Esophagus (tissue), 2 donors: ENCODE measurements around the gene DNAJC8. TPM values are rescaled to one million over a fixed set of nuclear protein-coding genes. Genes with fewer than 3 reads are reported as not detected.

Experiments used
- H3K27ac ChIP-seq, 2 donors: one replicate each; pipeline ENCODE4 v1.5.1; 2013; ENCODE audit warnings: low read depth in 2 of 2, mild to moderate bottlenecking in 2 of 2, inconsistent platforms in 1 of 2, low read length in 1 of 2, moderate library complexity in 1 of 2
- H3K27me3 ChIP-seq, 2 donors: one replicate each; pipeline ENCODE4 v1.6.1; 2013; ENCODE audit warnings: low read length in 2 of 2, control low read depth in 1 of 2, mild to moderate bottlenecking in 1 of 2; ENCODE audit not compliant: insufficient read depth in 2 of 2, control insufficient read depth in 1 of 2
- H3K36me3 ChIP-seq, 2 donors: one replicate each; pipeline ENCODE4 v1.6.1; 2013; ENCODE audit warnings: low read length in 1 of 2; ENCODE audit not compliant: control insufficient read depth in 2 of 2, insufficient read depth in 2 of 2
- H3K4me1 ChIP-seq, 2 donors: one replicate each; pipeline ENCODE4 v1.6.1; 2013; ENCODE audit warnings: low read length in 1 of 2; ENCODE audit not compliant: control insufficient read depth in 2 of 2, insufficient read depth in 2 of 2
- H3K4me3 ChIP-seq, 2 donors: one replicate each; pipeline ENCODE4 v1.5.1; 2013; ENCODE audit warnings: low read length in 2 of 2, mild to moderate bottlenecking in 2 of 2, low read depth in 1 of 2, moderate library complexity in 1 of 2
- H3K9me3 ChIP-seq, 2 donors: one replicate each; pipeline ENCODE4 v1.6.1; 2013; ENCODE audit warnings: mild to moderate bottlenecking in 2 of 2, low read depth in 1 of 2, low read length in 1 of 2, moderate library complexity in 1 of 2; ENCODE audit not compliant: control insufficient read depth in 2 of 2, insufficient read depth in 1 of 2
- WGBS, 2 donors: extraction: QIAGEN DNeasy Blood & Tissue Kit; methylation state at CpG; one replicate each; pipeline ENCODE4 v1.1.7; 2013; 5-methylcytosine and 5-hydroxymethylcytosine counted together
- polyA plus RNA-seq, 2 donors: library from polyadenylated mRNA; stranded (reverse); fragments of 200-250 nt; gene quantifications; one replicate each; pipeline ENCODE4 v1.2.3, GENCODE V29; 2013
- donor health status: healthy with polysubstance abuse.
- donor health status: Bipolar disorder and iron deficiency.

Gene DNAJC8
- polyA plus RNA-seq, 2 donors: 39.8 to 57.4 TPM

DNA sequence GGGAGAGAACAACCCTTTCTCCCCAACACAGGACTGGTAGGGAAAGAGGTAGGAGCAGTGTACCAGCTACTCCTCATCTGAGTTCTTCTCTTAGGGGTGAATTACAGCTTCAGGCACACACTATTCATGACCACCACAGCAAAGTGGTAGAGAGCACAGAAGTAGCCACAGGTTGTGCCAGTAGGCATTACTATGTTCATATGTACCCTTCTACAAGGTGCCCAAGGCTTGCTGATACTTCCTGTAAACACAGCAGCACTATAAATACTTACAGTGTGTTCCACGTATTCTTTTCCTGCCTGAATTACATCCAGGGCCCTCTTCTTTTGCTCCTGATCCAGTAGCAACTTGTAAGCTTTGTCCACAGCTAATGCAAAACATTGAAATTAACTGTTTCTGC, 23.1 kb downstream of the DNAJC8 start:
- H3K27ac ChIP-seq: no peak overlapping the region
- no peaks in the 10 kb centered on the region for H3K4me1 ChIP-seq
- no peaks in the 10 kb centered on the region for H3K27me3 ChIP-seq
- H3K36me3 ChIP-seq: peaks cover 5% of the 10 kb centered on the region in 2 donors
- no peaks in the 10 kb centered on the region for H3K9me3 ChIP-seq
- 52 to 63% methylated on average over 1 of the region's 1 CpG for WGBS, 2 donors
- H3K4me3 ChIP-seq: no peak overlapping the region

DNA sequence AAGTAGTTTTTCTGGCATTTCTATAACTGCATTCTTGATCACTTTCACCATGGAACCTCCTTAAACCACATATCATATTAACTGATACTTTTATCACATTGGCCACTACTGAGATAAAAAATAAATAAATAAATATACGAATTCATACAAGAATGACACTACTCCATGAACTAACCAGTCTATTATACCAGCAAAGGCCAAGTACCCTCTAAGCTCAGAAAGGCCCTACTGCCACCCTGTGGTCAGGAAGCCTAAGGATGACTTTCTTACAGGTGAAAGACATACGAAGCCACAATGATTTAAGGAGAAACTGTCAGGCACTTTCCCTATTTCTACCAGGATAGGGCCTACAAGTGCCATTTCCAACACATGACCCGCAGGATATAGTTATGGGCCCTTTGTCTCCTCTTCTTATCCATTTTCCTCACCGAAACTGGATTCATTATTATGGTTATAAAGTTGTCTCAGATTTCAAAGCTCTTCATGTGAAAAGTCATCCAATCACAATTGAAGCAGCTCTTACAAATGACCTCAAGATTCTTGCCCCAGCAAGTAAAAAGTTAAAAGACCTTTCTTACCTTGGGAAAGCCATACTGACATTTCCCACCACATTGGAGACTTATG, 23.9 kb downstream of the DNAJC8 start:
- no peaks in the 10 kb centered on the region for H3K27me3 ChIP-seq
- 30 to 36% methylated on average over 4 of the region's 4 CpGs for WGBS, 2 donors
- H3K9me3 ChIP-seq: no peaks in the 10 kb centered on the region
- H3K4me1 ChIP-seq: no peaks in the 10 kb centered on the region
- no peak overlapping the region for H3K4me3 ChIP-seq
- H3K36me3 ChIP-seq: peaks cover 5% of the 10 kb centered on the region in 2 donors
- H3K27ac ChIP-seq: no peak overlapping the region

DNA sequence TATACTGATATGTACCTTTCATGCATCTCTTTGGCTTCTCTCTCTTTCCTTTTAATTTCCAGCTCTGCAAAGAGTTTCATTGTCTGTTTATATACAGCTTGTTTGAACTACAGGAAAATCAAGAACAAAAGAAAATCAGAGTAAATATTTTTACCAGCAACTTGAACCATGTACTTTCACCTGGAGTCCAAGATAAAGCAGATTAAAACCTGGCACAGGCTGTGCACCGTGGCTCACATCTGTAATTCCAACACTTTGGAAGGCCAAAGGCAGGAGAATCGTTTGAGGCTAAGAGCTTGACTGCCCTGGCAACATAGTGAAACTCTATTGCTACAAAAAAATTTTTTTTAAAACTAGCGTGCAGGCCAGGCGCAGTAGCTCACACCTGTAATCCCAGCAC, 27.6 kb downstream of the DNAJC8 start:
- Histone ChIP-seq H3K36me3 (peaks cover 15 to 19% of the 10 kb centered on the region in 2 donors), H3K4me3 (no peak overlapping the region), H3K4me1 (no peaks in the 10 kb centered on the region), H3K9me3 (no peaks in the 10 kb centered on the region), H3K27ac (no peak overlapping the region), H3K27me3 (no peaks in the 10 kb centered on the region)
- WGBS, 2 donors: 72 to 83% methylated on average over 4 of the region's 4 CpGs

DNA sequence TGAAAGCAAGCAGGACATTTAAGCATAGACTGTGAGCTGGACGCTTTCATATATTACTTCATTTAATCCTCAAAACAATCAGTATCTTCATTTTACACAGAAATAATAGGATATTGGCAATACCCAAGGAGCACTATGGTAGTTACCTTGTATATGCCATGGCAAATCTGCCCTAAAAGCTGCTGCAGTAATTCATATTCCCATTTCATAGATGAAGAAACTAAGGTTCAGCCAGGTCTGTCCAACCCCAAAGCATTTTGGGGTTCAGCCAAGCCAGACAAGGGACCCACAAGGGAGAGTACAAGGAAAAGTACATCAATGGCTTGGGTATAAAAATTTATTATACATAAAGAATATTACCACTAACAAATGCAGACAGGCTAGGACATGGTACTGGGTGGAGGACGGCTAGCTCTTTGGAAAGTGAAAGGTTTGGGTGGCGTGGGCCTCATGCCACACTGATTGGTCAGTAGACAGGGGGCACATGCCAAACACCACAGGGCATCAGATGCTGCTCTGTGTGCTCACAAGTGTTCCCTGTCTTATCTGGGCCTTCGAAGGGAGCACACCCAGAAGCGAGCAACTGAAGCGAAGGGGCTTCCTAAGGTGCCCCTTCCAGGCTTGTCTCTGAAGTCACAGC, 32.5 kb downstream of the DNAJC8 start:
- 89 to 92% methylated on average over 6 of the region's 6 CpGs for WGBS, 2 donors
- Histone ChIP-seq H3K27ac (no peak overlapping the region), H3K27me3 (no peaks in the 10 kb centered on the region), H3K4me1 (peaks cover 0 to 9% of the 10 kb centered on the region in 2 donors), H3K9me3 (no peaks in the 10 kb centered on the region), H3K36me3 (peaks cover 14 to 19% of the 10 kb centered on the region in 2 donors), H3K4me3 (no peak overlapping the region)

DNA sequence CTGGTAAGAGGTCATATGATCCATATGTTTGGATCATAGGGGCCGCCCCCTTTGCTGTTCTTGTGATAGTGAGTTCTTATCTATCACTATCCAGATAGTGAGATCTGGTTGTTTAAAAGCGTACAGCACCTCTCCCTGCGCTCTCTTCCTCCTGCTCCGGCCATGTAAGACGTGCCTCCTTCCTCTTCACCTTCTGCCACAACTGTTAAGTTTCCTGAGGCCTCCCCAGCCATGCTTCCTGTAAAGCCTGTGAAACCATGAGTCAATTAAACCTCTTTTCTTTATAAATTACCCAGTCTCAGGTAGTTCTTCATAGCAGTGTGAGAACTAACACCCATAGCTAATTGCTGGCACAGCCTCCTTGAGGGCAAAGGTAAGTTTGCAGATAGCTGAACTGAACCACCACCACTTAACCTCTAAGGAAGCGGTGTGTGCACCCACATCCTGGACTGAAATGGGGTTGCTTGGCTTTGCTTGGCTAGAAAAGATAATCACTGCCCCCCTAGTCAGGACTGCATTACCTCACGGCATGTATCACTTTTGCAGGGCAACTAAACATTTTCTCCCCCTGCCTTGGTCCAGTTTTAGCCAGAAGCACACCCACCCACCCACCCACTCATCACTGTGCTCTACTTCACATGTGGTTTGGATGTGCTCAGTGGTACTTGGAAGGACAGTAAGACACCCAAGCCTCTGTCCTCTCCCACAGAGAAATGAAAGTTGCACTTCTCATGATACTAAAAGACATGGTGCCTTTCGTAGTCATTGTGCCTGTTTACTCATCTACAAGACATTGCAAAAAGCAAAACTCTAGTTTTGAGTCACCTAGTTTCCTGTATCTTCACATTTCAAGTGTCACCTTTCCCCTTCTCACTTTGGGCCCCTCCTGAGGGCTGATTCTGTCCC, 33.2 kb downstream of the DNAJC8 start:
- Histone ChIP-seq H3K27me3 (no peaks in the 10 kb centered on the region), H3K4me3 (no peak overlapping the region), H3K9me3 (no peaks in the 10 kb centered on the region), H3K27ac (no peak overlapping the region), H3K36me3 (peaks cover 14 to 19% of the 10 kb centered on the region in 2 donors), H3K4me1 (peaks cover 0 to 9% of the 10 kb centered on the region in 2 donors)
- WGBS, 2 donors: 66 to 80% methylated on average over 8 of the region's 8 CpGs

DNA sequence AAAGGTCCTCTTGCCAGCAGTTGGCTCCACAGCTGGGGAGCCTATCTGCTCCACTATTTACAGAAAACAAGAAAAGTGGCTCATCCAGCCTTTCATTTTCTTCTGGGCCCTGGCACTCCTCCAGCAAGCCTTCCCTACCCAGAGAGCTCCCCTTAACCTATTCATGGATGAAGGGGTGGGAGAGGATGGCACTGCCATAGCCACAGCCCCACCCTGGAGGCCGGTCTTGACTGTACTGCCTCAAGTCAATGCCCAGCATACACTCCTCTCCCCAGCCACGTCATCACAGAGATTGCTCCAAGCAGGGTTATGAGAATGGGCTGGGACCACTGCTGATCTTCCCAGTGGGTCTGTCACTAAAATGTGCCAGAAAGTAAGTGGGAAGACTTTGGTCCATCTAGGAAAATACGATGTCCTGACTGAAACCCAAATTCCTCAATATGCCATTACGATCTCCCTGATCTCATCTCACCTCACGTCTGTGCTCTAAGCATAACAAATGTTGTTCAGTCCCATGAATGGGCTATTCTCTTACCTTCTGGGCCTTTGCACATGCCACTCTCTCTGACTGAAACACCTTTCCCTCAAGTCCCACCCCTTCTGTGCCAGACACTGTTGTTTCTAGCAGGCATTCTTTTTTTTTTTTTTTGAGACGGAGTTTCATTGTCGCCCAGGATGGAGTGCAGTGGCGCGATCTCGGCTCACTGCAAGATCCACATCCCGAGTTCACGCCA, 35.0 kb downstream of the DNAJC8 start:
- Histone ChIP-seq H3K4me1 (peaks cover 3 to 19% of the 10 kb centered on the region in 2 donors), H3K9me3 (no peaks in the 10 kb centered on the region), H3K27ac (peak overlapping the region; percentile 2 to 47), H3K27me3 (no peaks in the 10 kb centered on the region), H3K4me3 (no peak overlapping the region), H3K36me3 (peaks cover 6 to 14% of the 10 kb centered on the region in 2 donors)
- WGBS, 2 donors: 86 to 87% methylated on average over 12 of the region's 12 CpGs

DNA sequence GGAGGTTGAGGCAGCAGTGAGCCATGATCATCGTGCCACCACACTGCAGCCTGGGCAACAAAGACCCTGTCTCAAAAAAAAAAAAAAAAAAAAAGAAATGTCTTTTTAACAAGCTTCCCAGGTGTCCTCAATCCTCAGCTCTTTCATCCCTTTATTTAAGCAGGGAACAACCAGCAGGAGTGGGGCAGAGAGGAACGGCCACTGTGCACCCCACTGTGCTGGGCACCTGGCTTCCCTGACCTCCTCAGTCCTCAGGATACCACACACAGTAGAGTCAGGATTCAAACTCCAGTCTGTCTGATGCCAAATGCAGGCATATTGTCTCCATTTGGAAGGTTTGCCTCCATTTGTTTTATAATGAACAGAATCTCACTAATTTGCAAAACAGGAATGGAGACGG, 36.5 kb downstream of the DNAJC8 start:
- WGBS, 2 donors: 61 to 79% methylated on average over 3 of the region's 3 CpGs
- Histone ChIP-seq H3K4me1 (peaks cover 3 to 20% of the 10 kb centered on the region in 2 donors), H3K27ac (no peak overlapping the region)

DNA sequence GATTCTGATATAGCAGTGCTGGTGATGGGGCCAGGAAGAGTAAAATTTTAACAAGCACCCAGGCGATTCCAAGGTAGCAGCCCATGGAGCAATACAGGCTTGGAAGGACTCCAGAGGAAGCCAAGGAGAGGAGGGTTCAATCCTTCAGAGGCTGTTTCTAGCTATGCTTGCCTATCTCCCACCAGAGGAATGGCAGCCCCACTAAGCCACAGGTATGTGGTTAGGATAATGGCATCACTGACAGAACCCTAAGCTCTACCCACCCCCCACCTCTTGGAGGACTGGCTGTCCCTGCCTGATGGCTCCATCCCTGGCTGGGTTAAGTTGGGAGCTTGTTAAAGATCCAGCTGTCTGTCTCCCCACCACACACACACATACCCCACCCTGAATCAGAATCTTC, 37.0 kb downstream of the DNAJC8 start:
- 95 to 100% methylated on average over 1 of the region's 1 CpG for WGBS, 2 donors
- H3K27ac ChIP-seq: no peak overlapping the region
- H3K4me1 ChIP-seq: peaks cover 3 to 25% of the 10 kb centered on the region in 2 donors
- H3K36me3 ChIP-seq: peaks cover 4 to 7% of the 10 kb centered on the region in 2 donors
- H3K4me3 ChIP-seq: no peak overlapping the region
- no peaks in the 10 kb centered on the region for H3K27me3 ChIP-seq
- H3K9me3 ChIP-seq: no peaks in the 10 kb centered on the region

More for the DNA sequence above, 36.5 kb downstream of the DNAJC8 start:
- no peak overlapping the region for H3K4me3 ChIP-seq
- no peaks in the 10 kb centered on the region for H3K9me3 ChIP-seq
- H3K36me3 ChIP-seq: peaks cover 4 to 10% of the 10 kb centered on the region in 2 donors
- no peaks in the 10 kb centered on the region for H3K27me3 ChIP-seq
